Uterus (tissue), 2 donors: ENCODE data around the gene TPH2.

Source experiments
- POLR2A ChIP-seq, 2 donors: fragments of 450-650 bp; IDR thresholded peaks; one replicate each; pipeline ENCODE4 v1.6.1; 2016; ENCODE audit warnings: antibody characterized with exemption in 2 of 2, mild to moderate bottlenecking in 1 of 2, moderate library complexity in 1 of 2
- TF ChIP-seq, protein P1 (sequence below), 4 experiments: fragments of 200-600 bp in 2 of 4; fragments of 450-650 bp in 2 of 4; sonication (generic) in 2 of 4; IDR thresholded peaks; one replicate each; pipeline ENCODE4 v1.5.1; 2016 to 2019; ENCODE audit warnings: antibody characterized with exemption in 4 of 4, mild to moderate bottlenecking in 2 of 4, moderate library complexity in 1 of 4

DNA sequence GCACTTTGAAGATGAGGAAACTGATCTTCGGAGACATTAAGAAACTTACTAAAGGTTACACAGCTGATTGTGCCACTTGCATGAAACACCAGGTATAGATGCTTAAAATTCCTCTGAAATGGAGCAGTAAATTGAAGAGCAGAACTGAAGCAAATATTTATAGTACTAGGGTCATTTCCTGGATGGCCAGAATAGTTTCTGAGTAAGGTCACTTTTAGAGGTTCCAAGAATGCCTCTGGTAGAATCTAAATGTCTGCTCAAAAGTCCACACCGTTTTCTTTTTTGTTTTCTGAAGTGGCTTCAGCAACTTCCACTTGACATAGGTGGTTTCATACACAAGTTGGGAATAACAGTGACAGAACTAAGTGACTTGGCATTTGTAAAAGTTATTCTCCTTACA is 19.4 kb downstream of the TPH2 start:
- TF ChIP-seq, protein P1, sequence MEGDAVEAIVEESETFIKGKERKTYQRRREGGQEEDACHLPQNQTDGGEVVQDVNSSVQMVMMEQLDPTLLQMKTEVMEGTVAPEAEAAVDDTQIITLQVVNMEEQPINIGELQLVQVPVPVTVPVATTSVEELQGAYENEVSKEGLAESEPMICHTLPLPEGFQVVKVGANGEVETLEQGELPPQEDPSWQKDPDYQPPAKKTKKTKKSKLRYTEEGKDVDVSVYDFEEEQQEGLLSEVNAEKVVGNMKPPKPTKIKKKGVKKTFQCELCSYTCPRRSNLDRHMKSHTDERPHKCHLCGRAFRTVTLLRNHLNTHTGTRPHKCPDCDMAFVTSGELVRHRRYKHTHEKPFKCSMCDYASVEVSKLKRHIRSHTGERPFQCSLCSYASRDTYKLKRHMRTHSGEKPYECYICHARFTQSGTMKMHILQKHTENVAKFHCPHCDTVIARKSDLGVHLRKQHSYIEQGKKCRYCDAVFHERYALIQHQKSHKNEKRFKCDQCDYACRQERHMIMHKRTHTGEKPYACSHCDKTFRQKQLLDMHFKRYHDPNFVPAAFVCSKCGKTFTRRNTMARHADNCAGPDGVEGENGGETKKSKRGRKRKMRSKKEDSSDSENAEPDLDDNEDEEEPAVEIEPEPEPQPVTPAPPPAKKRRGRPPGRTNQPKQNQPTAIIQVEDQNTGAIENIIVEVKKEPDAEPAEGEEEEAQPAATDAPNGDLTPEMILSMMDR (IDR thresholded peaks at IDR 0.05): no peak
- TF ChIP-seq POLR2A (IDR thresholded peaks at IDR 0.05): no peak
